Cardiac muscle cell (in vitro differentiated cells and primary cell): Measurements from ENCODE around the gene APP. TPM values are rescaled to one million over a fixed set of nuclear protein-coding genes. Genes with fewer than 3 reads are reported as not detected.

ENCODE experiments used
- DNase-seq, 2 donors: peaks; one replicate each; pipeline versions ENCODE4 v3.0.0 to v3.0.0-alpha.2; 2010 to 2017; ENCODE audit warnings: low read depth in 1 of 2, low spot score in 1 of 2
- H3K27ac ChIP-seq: fragments of 200-600 bp; sonication (generic); 2 replicates; pipeline ENCODE4 v1.5.1; 2016
- H3K27me3 ChIP-seq: fragments of 200-600 bp; sonication (generic); 2 replicates; pipeline ENCODE4 v1.6.0; 2016; ENCODE audit warnings: control low read depth
- H3K36me3 ChIP-seq: fragments of 200-600 bp; sonication (generic); 2 replicates; pipeline ENCODE4 v1.5.1; 2016; ENCODE audit warnings: control low read depth
- H3K4me1 ChIP-seq: fragments of 200-600 bp; sonication (generic); 2 replicates; pipeline ENCODE4 v1.8.1; 2017; ENCODE audit warnings: low read depth, mild to moderate bottlenecking, mixed run types
- H3K4me3 ChIP-seq: fragments of 200-600 bp; sonication (generic); 2 replicates; pipeline ENCODE4 v1.5.1; 2016; ENCODE audit warnings: mild to moderate bottlenecking
- H3K9me3 ChIP-seq: fragments of 200-600 bp; sonication (generic); 2 replicates; pipeline ENCODE4 v1.5.1; 2017; ENCODE audit warnings: low read depth, mild to moderate bottlenecking, control low read depth
- polyA plus RNA-seq: library from polyadenylated mRNA; unstranded; fragments of >200 nt; fragmentation: Nextera tagmentation; extraction: Ambion mirVana; gene quantifications from 2 replicates; pipeline ENCODE4 v1.2.1, GENCODE V29; 2016
- total RNA-seq: library from RNA; depleted of rRNA; stranded (reverse); fragments of >200 nt; gene quantifications from 2 replicates; pipeline ENCODE4 v1.2.3, GENCODE V29; 2016
- TF ChIP-seq, protein P1 (sequence below): IDR thresholded peaks from 2 replicates; pipeline ENCODE4 v1.5.1; 2012; ENCODE audit warnings: low read depth, mild to moderate bottlenecking, low read length

APP gene
- total and polyA plus RNA-seq, 2 experiments from 2014 or later, result 31.8 to 359 TPM

DNA sequence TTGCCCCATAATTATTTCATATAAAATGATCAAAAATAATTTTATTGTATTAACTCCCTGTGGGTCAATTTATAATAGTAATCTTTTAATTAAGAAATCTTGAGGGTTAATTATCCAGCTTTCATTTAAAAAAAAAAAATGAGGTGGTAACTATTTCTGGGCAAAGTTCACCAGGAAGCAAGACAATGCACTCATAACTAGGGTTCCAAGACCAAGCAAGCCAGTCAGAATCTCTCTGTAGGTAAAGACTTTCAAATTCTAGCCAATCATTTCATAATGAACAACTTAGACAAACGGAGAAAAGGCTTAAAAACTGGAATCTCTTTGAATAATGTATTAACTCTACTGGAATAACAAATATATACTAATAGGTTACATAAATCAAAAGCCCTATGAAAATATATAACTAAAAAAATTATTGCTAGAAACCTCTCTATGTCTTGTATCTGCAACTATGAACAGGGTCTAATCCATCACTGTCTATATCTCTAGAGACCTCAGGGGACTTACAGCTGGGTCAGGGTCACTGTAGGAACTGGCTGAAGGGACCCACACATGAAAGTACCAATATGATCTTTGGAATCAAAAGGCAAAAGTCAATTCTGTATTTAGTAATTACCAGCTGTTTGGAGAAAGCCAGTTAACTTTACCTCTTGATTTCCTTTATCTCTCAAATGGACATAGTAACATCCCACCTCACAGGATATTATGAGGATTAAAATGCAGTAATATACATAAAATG is 43.3 kb downstream of the APP start:
- Histone ChIP-seq H3K4me1 (peaks cover 65% of the 10 kb centered on the region), H3K27ac (peak overlapping the region; percentile 49), H3K4me3 (no peak overlapping the region), H3K27me3 (no peaks in the 10 kb centered on the region), H3K36me3 (no peaks in the 10 kb centered on the region), H3K9me3 (no peaks in the 10 kb centered on the region)
- DNase-seq, result no peak
- TF ChIP-seq, protein P1, sequence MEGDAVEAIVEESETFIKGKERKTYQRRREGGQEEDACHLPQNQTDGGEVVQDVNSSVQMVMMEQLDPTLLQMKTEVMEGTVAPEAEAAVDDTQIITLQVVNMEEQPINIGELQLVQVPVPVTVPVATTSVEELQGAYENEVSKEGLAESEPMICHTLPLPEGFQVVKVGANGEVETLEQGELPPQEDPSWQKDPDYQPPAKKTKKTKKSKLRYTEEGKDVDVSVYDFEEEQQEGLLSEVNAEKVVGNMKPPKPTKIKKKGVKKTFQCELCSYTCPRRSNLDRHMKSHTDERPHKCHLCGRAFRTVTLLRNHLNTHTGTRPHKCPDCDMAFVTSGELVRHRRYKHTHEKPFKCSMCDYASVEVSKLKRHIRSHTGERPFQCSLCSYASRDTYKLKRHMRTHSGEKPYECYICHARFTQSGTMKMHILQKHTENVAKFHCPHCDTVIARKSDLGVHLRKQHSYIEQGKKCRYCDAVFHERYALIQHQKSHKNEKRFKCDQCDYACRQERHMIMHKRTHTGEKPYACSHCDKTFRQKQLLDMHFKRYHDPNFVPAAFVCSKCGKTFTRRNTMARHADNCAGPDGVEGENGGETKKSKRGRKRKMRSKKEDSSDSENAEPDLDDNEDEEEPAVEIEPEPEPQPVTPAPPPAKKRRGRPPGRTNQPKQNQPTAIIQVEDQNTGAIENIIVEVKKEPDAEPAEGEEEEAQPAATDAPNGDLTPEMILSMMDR, result no peak

DNA sequence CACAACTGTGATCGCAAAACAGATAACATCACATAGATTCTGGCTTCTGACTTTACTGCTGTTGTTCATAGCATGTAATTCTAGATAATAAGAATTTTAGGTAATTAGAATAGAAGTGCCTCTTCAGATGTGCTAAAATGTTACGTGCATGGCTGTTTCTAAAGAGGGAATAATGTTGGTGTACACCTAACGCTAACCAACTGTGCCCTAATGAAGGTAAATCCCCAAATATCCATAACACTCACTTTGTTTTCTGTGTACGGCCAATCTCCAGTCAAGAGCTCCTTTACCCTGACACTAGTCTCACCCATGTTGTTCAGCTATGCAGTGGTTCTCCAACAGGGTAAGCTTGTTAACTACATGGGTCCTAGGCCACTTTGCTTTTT is 44.4 kb downstream of the APP start:
- TF ChIP-seq, protein P1, result no peak
- H3K4me3 ChIP-seq, result no peak overlapping the region
- no peaks in the 10 kb centered on the region for H3K9me3 ChIP-seq
- H3K27me3 ChIP-seq, result no peaks in the 10 kb centered on the region
- H3K36me3 ChIP-seq, result no peaks in the 10 kb centered on the region
- DNase-seq, result no peak
- peak overlapping the region; percentile 84 for H3K27ac ChIP-seq
- peaks cover 67% of the 10 kb centered on the region for H3K4me1 ChIP-seq

DNA sequence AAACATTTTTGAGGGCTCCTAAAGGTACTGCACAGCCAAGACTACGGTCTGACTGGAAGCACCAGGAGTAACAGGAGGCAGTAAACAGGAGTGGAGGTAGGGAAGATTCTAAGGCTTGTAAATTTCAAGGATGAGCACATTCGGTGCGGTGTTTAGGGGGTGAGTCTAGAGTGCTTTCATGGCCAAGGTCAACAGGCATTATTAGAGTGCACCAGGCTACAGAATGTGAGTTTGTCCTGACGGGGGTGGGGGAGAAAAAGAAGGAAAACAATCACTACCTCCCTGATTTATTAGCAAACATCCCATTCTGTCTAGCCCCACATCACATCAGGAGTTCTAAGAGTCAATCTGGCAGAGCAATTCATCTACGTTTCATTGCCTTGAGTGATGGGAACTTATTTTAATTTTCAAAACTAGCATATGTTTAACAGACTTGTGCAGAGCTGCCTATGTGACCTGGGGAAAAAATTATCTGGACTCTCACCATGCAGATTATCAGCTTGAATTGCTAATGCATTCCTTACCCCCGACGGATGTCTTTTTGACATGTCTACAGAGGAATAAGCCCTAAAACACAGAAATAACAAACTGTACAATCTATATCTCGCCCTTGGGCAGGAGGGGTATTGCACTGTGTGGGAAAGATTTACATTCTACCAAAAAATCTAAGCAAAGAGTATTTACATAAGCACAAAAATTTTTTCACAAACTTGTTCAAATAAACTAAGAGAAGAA is 45.0 kb downstream of the APP start:
- TF ChIP-seq, protein P1, result no peak
- Histone ChIP-seq H3K36me3 (no peaks in the 10 kb centered on the region), H3K27me3 (no peaks in the 10 kb centered on the region), H3K4me1 (peaks cover 66% of the 10 kb centered on the region), H3K27ac (peak overlapping the region; percentile 84), H3K4me3 (no peak overlapping the region), H3K9me3 (no peaks in the 10 kb centered on the region)
- no peak for DNase-seq

DNA sequence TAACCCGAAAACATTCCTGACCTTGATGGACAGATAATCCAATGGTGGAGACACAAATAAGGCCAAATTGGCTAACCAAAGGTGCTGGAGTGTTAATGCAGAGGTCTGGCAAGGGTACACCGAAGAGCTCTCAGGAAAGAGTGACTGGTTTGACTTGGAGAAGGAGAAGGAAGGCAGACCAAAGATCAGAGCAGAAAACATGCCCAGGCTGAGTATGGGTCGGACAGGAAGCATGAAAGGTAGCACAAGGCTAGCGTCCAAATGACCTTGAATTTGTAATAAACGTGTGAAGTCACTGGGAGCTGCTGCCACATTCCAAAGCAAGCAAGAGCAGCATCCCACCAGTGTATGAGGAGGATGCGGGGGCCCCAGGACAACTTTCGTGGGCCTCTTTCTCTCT is 45.7 kb downstream of the APP start:
- H3K9me3 ChIP-seq, result no peaks in the 10 kb centered on the region
- H3K4me1 ChIP-seq, result peaks cover 59% of the 10 kb centered on the region
- peak overlapping the region; percentile 84 for H3K27ac ChIP-seq
- peak in 1 of 2 donors; percentile 50 for DNase-seq
- TF ChIP-seq, protein P1, result no peak
- no peaks in the 10 kb centered on the region for H3K36me3 ChIP-seq
- H3K27me3 ChIP-seq, result no peaks in the 10 kb centered on the region
- no peak overlapping the region for H3K4me3 ChIP-seq

- Histone ChIP-seq H3K4me1 (peaks cover 61% of the 10 kb centered on the region), H3K4me3 (no peak overlapping the region), H3K36me3 (no peaks in the 10 kb centered on the region), H3K9me3 (no peaks in the 10 kb centered on the region), H3K27ac (peak overlapping the region; percentile 84), H3K27me3 (no peaks in the 10 kb centered on the region)
- TF ChIP-seq, protein P1, result no peak
- DNase-seq, result peak; percentile 33 to 60
These were observed 46.1 kb downstream of the APP start for GRCh38 chr21:26124421-26124833.
